ENCODE measurements around the gene B2M.
"Not testable (repeated sequence)": the region's sequence is repeated elsewhere in the genome, so short reads cannot be mapped to it uniquely, and the experiment has no call there.

Gene B2M

GRCh38 chr15:44700676-44701075 lies 10.6 kb upstream of the B2M start:
- not testable (repeated sequence) for DNase-seq

- DNase-seq, result no peak
Measured at GRCh38 chr15:44705986-44706385, 5.3 kb upstream of the B2M start.

GRCh38 chr15:44706401-44706800 lies 4.9 kb upstream of the B2M start:
- no peak for DNase-seq

DNA sequence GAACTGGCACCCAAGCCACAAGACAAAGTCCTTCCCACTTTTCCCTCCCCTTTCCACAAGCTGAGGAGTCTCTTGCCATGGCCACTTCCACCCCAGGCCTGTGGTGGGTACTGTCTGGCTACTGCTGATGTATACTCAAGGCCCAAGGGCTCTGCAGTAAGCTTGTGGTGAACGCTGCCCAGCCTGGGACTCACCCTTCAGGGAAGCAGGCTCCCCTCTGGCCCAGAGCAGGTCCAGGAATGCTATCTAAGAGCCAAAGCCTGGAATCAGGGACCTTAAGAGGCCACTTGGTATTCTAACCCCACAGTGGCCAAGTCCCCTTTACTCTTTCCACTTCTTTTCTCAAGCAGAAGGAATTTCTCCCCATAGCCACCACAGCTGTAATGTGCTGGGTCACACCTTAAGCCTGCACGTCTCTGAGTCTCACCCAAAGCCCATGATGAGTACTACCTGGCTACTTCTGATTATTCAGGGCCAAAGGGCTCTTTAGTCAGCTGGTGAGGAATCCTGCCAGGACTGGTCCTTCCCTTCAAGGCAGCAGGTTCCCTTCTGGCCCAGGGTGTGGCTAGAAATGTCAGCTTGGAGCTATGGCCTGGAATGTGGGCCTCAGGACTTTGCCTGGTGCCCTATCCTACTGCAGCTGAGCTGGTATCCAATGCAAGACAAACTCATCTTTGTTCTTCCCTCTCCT lies 4.2 kb upstream of the B2M start:
- DNase-seq, result no peak

DNA sequence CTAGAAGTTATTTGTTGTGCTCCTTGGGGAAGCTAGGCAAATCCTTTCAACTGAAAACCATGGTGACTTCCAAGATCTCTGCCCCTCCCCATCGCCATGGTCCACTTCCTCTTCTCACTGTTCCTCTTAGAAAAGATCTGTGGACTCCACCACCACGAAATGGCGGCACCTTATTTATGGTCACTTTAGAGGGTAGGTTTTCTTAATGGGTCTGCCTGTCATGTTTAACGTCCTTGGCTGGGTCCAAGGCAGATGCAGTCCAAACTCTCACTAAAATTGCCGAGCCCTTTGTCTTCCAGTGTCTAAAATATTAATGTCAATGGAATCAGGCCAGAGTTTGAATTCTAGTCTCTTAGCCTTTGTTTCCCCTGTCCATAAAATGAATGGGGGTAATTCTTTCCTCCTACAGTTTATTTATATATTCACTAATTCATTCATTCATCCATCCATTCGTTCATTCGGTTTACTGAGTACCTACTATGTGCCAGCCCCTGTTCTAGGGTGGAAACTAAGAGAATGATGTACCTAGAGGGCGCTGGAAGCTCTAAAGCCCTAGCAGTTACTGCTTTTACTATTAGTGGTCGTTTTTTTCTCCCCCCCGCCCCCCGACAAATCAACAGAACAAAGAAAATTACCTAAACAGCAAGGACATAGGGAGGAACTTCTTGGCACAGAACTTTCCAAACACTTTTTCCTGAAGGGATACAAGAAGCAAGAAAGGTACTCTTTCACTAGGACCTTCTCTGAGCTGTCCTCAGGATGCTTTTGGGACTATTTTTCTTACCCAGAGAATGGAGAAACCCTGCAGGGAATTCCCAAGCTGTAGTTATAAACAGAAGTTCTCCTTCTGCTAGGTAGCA lies 851 bp upstream of the B2M start:
- DNase-seq, result no peak

DNA sequence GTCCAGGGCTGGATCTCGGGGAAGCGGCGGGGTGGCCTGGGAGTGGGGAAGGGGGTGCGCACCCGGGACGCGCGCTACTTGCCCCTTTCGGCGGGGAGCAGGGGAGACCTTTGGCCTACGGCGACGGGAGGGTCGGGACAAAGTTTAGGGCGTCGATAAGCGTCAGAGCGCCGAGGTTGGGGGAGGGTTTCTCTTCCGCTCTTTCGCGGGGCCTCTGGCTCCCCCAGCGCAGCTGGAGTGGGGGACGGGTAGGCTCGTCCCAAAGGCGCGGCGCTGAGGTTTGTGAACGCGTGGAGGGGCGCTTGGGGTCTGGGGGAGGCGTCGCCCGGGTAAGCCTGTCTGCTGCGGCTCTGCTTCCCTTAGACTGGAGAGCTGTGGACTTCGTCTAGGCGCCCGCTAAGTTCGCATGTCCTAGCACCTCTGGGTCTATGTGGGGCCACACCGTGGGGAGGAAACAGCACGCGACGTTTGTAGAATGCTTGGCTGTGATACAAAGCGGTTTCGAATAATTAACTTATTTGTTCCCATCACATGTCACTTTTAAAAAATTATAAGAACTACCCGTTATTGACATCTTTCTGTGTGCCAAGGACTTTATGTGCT lies 527 bp downstream of the B2M start:
- peak; percentile 39 for DNase-seq

DNA sequence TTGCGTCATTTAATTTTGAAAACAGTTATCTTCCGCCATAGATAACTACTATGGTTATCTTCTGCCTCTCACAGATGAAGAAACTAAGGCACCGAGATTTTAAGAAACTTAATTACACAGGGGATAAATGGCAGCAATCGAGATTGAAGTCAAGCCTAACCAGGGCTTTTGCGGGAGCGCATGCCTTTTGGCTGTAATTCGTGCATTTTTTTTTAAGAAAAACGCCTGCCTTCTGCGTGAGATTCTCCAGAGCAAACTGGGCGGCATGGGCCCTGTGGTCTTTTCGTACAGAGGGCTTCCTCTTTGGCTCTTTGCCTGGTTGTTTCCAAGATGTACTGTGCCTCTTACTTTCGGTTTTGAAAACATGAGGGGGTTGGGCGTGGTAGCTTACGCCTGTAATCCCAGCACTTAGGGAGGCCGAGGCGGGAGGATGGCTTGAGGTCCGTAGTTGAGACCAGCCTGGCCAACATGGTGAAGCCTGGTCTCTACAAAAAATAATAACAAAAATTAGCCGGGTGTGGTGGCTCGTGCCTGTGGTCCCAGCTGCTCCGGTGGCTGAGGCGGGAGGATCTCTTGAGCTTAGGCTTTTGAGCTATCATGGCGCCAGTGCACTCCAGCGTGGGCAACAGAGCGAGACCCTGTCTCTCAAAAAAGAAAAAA lies 1.2 kb downstream of the B2M start:
- peak; percentile 61 for DNase-seq

DNA sequence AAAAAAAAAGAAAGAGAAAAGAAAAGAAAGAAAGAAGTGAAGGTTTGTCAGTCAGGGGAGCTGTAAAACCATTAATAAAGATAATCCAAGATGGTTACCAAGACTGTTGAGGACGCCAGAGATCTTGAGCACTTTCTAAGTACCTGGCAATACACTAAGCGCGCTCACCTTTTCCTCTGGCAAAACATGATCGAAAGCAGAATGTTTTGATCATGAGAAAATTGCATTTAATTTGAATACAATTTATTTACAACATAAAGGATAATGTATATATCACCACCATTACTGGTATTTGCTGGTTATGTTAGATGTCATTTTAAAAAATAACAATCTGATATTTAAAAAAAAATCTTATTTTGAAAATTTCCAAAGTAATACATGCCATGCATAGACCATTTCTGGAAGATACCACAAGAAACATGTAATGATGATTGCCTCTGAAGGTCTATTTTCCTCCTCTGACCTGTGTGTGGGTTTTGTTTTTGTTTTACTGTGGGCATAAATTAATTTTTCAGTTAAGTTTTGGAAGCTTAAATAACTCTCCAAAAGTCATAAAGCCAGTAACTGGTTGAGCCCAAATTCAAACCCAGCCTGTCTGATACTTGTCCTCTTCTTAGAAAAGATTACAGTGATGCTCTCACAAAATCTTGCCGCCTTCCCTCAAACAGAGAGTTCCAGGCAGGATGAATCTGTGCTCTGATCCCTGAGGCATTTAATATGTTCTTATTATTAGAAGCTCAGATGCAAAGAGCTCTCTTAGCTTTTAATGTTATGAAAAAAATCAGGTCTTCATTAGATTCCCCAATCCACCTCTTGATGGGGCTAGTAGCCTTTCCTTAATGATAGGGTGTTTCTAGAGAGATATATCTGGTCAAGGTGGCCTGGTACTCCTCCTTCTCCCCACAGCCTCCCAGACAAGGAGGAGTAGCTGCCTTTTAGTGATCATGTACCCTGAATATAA lies 2.0 kb downstream of the B2M start:
- peak; percentile 46 for DNase-seq

DNA sequence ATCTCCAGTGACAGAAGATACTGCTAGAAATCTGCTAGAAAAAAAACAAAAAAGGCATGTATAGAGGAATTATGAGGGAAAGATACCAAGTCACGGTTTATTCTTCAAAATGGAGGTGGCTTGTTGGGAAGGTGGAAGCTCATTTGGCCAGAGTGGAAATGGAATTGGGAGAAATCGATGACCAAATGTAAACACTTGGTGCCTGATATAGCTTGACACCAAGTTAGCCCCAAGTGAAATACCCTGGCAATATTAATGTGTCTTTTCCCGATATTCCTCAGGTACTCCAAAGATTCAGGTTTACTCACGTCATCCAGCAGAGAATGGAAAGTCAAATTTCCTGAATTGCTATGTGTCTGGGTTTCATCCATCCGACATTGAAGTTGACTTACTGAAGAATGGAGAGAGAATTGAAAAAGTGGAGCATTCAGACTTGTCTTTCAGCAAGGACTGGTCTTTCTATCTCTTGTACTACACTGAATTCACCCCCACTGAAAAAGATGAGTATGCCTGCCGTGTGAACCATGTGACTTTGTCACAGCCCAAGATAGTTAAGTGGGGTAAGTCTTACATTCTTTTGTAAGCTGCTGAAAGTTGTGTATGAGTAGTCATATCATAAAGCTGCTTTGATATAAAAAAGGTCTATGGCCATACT lies 4.0 kb downstream of the B2M start:
- no peak for DNase-seq

DNA sequence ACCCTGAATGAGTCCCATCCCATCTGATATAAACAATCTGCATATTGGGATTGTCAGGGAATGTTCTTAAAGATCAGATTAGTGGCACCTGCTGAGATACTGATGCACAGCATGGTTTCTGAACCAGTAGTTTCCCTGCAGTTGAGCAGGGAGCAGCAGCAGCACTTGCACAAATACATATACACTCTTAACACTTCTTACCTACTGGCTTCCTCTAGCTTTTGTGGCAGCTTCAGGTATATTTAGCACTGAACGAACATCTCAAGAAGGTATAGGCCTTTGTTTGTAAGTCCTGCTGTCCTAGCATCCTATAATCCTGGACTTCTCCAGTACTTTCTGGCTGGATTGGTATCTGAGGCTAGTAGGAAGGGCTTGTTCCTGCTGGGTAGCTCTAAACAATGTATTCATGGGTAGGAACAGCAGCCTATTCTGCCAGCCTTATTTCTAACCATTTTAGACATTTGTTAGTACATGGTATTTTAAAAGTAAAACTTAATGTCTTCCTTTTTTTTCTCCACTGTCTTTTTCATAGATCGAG lies 4.5 kb downstream of the B2M start:
- no peak for DNase-seq

DNA sequence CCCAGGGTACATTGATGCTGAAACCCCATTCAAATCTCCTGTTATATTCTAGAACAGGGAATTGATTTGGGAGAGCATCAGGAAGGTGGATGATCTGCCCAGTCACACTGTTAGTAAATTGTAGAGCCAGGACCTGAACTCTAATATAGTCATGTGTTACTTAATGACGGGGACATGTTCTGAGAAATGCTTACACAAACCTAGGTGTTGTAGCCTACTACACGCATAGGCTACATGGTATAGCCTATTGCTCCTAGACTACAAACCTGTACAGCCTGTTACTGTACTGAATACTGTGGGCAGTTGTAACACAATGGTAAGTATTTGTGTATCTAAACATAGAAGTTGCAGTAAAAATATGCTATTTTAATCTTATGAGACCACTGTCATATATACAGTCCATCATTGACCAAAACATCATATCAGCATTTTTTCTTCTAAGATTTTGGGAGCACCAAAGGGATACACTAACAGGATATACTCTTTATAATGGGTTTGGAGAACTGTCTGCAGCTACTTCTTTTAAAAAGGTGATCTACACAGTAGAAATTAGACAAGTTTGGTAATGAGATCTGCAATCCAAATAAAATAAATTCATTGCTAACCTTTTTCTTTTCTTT lies 5.8 kb downstream of the B2M start:
- DNase-seq, result no peak

DNA sequence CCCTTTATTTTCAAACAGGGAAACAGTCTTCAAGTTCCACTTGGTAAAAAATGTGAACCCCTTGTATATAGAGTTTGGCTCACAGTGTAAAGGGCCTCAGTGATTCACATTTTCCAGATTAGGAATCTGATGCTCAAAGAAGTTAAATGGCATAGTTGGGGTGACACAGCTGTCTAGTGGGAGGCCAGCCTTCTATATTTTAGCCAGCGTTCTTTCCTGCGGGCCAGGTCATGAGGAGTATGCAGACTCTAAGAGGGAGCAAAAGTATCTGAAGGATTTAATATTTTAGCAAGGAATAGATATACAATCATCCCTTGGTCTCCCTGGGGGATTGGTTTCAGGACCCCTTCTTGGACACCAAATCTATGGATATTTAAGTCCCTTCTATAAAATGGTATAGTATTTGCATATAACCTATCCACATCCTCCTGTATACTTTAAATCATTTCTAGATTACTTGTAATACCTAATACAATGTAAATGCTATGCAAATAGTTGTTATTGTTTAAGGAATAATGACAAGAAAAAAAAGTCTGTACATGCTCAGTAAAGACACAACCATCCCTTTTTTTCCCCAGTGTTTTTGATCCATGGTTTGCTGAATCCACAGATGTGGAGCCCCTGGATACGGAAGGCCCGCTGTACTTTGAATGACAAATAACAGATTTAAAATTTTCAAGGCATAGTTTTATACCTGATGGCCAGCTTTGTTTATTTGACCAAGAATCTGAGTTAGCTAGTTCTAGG lies 7.0 kb downstream of the B2M start:
- DNase-seq, result no peak

DNA sequence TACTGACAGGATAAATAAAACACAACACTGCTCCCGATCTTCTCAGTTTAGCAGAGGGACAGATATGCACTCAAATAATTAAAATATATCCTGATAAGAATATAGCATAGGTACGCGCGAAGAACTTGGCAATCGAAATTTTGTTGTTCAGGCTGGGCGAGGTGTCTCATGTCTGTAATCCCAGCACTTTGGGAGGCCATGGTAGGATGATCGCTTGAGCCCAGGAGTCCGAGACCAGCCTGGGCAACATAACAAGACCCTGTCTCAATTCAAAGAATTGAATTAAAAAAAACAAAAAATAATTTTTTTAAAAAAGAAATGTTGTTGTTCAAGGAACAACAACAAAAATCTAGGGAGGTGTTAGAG lies 7.6 kb downstream of the B2M start:
- no peak for DNase-seq

DNA sequence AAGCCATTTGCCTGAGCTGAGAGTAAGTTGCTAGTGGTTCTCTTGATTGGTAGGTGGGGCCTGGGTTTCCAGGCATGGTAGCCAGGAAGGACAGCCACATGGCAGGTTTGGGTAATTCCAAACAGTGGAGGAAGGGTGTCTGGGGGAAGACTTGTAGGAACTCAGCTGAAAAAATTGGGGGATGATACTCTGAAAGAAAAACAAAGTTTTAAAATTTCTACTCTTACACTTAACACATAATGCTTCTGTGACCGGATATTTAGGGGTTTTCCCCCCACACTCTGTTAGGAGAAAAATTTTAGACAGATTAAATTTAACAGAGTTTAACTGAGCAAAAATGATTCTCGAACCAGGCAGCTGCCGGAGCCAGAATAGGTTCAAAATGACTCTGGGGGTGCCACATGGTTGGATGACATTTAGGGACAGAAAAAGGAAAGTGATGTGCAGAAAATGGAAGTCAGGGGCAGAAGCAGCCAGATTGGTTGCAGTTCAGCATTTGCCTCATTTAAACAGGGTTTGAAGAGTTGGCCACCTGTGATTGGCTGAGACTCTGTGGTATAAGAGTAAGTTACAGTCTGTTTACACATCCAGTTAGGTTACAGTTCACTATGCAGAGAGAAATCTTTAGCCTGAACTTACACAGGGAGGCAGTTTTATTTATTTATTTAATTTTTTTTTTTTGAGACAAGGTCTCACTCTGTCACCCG lies 8.1 kb downstream of the B2M start:
- no peak for DNase-seq

DNA sequence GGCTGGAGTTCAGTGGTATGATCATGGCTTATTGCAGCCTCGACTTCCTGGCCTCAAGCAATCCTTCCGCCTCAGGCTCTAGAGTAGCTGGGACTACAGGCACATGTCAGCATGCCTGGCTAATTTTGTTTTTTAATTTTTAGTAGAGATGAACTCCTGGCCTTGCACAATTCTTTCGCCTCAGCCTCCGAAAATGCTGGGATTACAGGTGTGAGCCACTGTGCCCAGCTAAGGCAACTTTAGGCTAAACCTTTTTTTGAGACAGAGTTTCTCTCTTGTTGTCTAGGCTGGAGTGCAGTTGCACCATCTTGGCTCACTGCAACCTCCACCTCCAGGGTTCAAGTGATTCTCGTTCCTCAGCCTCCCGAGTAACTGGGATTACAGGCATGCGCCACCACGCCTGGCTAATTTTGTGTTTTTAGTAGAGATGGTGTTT lies 8.7 kb downstream of the B2M start:
- DNase-seq, result not testable (repeated sequence)

- no peak for DNase-seq
Measured at GRCh38 chr15:44720460-44721176, 9.3 kb downstream of the B2M start.

DNA sequence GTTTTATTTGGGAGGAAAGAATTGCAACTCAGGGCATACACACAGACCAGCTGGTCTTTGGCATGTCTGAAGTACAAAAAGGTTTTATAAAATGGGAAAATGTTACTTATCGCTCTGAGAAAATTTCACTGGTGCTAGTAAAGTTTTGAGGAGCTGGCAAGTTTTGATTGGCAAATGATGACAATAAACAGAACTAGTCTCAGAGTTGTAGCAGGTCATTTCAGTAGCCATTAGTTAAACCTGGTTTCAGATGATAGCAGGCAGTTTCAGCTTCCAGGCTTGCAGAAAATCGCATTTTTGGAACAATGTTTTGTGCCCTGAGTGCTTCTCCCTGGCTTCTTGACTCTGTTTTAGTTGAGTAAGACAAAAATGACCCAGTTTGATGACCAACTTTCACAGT lies 10.7 kb downstream of the B2M start:
- DNase-seq, result no peak

DNA sequence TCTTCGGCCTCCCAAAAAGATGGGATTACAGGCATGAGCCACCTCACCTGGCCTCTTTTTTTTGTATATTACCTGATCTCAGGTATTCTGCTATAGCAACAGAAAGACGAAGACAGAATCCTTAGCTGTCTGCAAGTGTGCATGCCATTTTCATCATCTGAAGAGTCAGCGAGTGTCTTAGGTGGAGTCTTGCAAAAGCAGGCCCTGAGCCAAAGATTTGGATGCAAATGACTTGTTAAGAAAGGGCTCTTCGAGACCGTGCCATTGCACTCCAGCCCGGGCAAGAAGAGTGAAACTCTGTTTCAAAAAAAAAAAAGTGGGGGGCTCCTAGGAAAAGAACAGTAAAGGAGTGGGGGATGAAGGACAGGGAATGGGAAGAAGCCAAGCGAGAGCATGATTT lies 14.8 kb downstream of the B2M start:
- DNase-seq, result no peak

All from kidney glomerular epithelial cell (primary cell).